Left lung (tissue), 10 donors: ENCODE results near the gene GPR176. TPM values are rescaled to one million over a fixed set of nuclear protein-coding genes. Genes with fewer than 3 reads are reported as not detected.

Experiments used
- ATAC-seq: fragments of 200-7000 bp; cut with Tn5 transposase; one replicate; pipeline ENCODE4 v1.9.1; 2020; ENCODE audit warnings: moderate library complexity
- DNase-seq, 4 donors: peaks; one replicate each; pipeline ENCODE4 v3.0.0-alpha.2; 2013 to 2020
- H3K27ac ChIP-seq, 2 donors: fragments of 200-600 bp; sonication (generic) in 1 of 2; one replicate each; pipeline versions ENCODE4 v1.5.0 to v1.8.0; 2020 to 2021
- H3K27me3 ChIP-seq, 2 donors: fragments of 200-600 bp; sonication (generic) in 1 of 2; one replicate each; pipeline versions ENCODE4 v1.5.0 to v1.8.0; 2020 to 2021
- H3K36me3 ChIP-seq, 2 donors: fragments of 200-600 bp; sonication (generic) in 1 of 2; one replicate each; pipeline versions ENCODE4 v1.5.0 to v1.8.0; 2020 to 2021
- H3K4me1 ChIP-seq, 2 donors: fragments of 200-600 bp; one replicate each; pipeline ENCODE4 v1.8.0; 2021
- H3K4me3 ChIP-seq, 2 donors: fragments of 200-600 bp; sonication (generic) in 1 of 2; one replicate each; pipeline versions ENCODE4 v1.5.0 to v1.8.0; 2020 to 2021; ENCODE audit warnings: mild to moderate bottlenecking in 1 of 2
- H3K9me3 ChIP-seq, 2 donors: fragments of 200-600 bp; sonication (generic) in 1 of 2; one replicate each; pipeline versions ENCODE4 v1.5.0 to v1.8.0; 2020 to 2021
- CTCF ChIP-seq, 2 donors: fragments of 200-600 bp; sonication (generic) in 1 of 2; IDR thresholded peaks; one replicate each; pipeline versions ENCODE4 v1.5.0 to v1.8.0; 2021; ENCODE audit warnings: antibody characterized with exemption in 2 of 2
- intact Hi-C, 2 donors: fragments of 100-400 bp; cut with DNase I; formaldehyde crosslinking; loops; one replicate each; pipeline versions ENCODE4 v1.11.2 to v1.14.2; 2022
- polyA plus RNA-seq, 6 donors: library from polyadenylated mRNA; unstranded; fragments of 120-200 nt; gene quantifications; one replicate each; pipeline ENCODE4 v1.2.1, GENCODE V29; 2013; ENCODE audit not compliant: insufficient read length in 6 of 6
- total RNA-seq, 2 donors: library from RNA; stranded (reverse); fragmentation: NEBNext Ultra II Directional; extraction: Animal tissue kit (Norgen Biotek cat#: 25700); gene quantifications; one replicate each; pipeline ENCODE4 v1.2.1, GENCODE V29; 2021
- donor health status: DM: no; HTN: yes; CAD: no.
- donor health status: DM: no; HTN: no; CAD: no.

GPR176 gene
- total and polyA plus RNA-seq, 8 donors, result 2.6 to 6.6 (median 4.0) TPM

GRCh38 chr15:39868396-39868795 is 51.7 kb downstream of the GPR176 start:
- H3K4me3 ChIP-seq, result no peak overlapping the region
- intact Hi-C loops, result no loop called here
- no peak overlapping the region for H3K27ac ChIP-seq
- TF ChIP-seq CTCF (IDR thresholded peaks at IDR 0.05), result no peak
- H3K36me3 ChIP-seq, result no peaks in the 10 kb centered on the region
- no peaks in the 10 kb centered on the region for H3K27me3 ChIP-seq
- no peak for ATAC-seq
- no peaks in the 10 kb centered on the region for H3K4me1 ChIP-seq
- no peaks in the 10 kb centered on the region for H3K9me3 ChIP-seq
- DNase-seq, result no peak

DNA sequence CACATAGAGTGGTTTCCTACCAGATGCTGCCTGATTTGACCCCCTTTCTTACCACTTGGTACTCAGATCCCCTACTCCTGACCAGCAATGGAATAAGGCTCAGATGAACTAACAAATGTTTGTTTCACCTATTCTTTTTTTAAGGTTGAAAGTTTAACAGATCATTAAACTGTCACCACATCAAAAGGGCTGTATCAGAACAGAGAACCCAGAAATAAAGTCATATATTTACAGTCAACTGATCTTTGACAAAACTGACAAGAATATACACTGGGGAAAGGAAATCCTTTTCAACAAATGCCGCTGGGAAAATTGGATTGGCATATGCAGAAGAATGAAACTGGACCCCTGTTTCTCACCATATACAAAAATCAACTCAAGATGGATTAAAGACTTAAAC is 56.0 kb downstream of the GPR176 start:
- Histone ChIP-seq H3K27ac (no peak overlapping the region), H3K4me1 (no peaks in the 10 kb centered on the region), H3K9me3 (no peaks in the 10 kb centered on the region), H3K36me3 (no peaks in the 10 kb centered on the region), H3K4me3 (no peak overlapping the region), H3K27me3 (no peaks in the 10 kb centered on the region)
- ATAC-seq (no peak), DNase-seq (no peak)
- no peak for TF ChIP-seq CTCF (IDR thresholded peaks at IDR 0.05)
- intact Hi-C loops, result no loop called here

GRCh38 chr15:39860871-39861270 is 59.2 kb downstream of the GPR176 start:
- ATAC-seq (no peak), DNase-seq (no peak)
- no peaks in the 10 kb centered on the region for H3K4me1 ChIP-seq
- H3K36me3 ChIP-seq, result no peaks in the 10 kb centered on the region
- H3K27ac ChIP-seq, result no peak overlapping the region
- H3K9me3 ChIP-seq, result no peaks in the 10 kb centered on the region
- no peak for TF ChIP-seq CTCF (IDR thresholded peaks at IDR 0.05)
- no peaks in the 10 kb centered on the region for H3K27me3 ChIP-seq
- intact Hi-C loops, result no loop called here
- H3K4me3 ChIP-seq, result no peak overlapping the region

- intact Hi-C loops, result no loop called here
- no peak for DNase-seq
- H3K9me3 ChIP-seq, result no peaks in the 10 kb centered on the region
- H3K36me3 ChIP-seq, result no peaks in the 10 kb centered on the region
- no peak for TF ChIP-seq CTCF (IDR thresholded peaks at IDR 0.05)
- H3K4me3 ChIP-seq, result no peak overlapping the region
- H3K27ac ChIP-seq, result no peak overlapping the region
- H3K27me3 ChIP-seq, result no peaks in the 10 kb centered on the region
- no peaks in the 10 kb centered on the region for H3K4me1 ChIP-seq
- no peak for ATAC-seq
These were observed 59.9 kb downstream of the GPR176 start for GRCh38 chr15:39860200-39860599.

GRCh38 chr15:39859636-39860035 is 60.4 kb downstream of the GPR176 start:
- Histone ChIP-seq H3K4me1 (no peaks in the 10 kb centered on the region), H3K27ac (no peak overlapping the region), H3K36me3 (no peaks in the 10 kb centered on the region), H3K27me3 (no peaks in the 10 kb centered on the region), H3K9me3 (no peaks in the 10 kb centered on the region), H3K4me3 (no peak overlapping the region)
- intact Hi-C loops, result no loop called here
- ATAC-seq, result no peak
- TF ChIP-seq CTCF (IDR thresholded peaks at IDR 0.05), result no peak
- DNase-seq, result no peak
